IMR-90 (cell line): Measurements from ENCODE around the gene RNF181.

Experiments used
- BHLHE40 ChIP-seq: fragments of 150-350 bp; IDR thresholded peaks from 2 replicates; pipeline ENCODE4 v1.6.1; 2016; ENCODE audit warnings: mild to moderate bottlenecking, low read depth, low read length
- CEBPB ChIP-seq: IDR thresholded peaks from 2 replicates; pipeline ENCODE4 v1.6.1; 2012; ENCODE audit warnings: low read depth, low read length, improper control_type of control experiment
- FOS ChIP-seq: fragments of 150-350 bp; IDR thresholded peaks from 2 replicates; pipeline ENCODE4 v1.6.1; 2016; ENCODE audit warnings: low read depth, low read length
- MAZ ChIP-seq: IDR thresholded peaks from 2 replicates; pipeline ENCODE4 v1.6.1; 2012; ENCODE audit warnings: low read depth, mild to moderate bottlenecking, low read length, improper control_type of control experiment, moderate library complexity, borderline replicate concordance
- POLR2A ChIP-seq: IDR thresholded peaks from 2 replicates; pipeline ENCODE4 v1.6.1; 2012; ENCODE audit warnings: mild to moderate bottlenecking, low read depth, low read length
- RAD21 ChIP-seq: IDR thresholded peaks from 2 replicates; pipeline ENCODE4 v1.6.1; 2012; ENCODE audit warnings: low read length, improper control_type of control experiment
- SMC3 ChIP-seq: fragments of 150-350 bp; IDR thresholded peaks from 2 replicates; pipeline ENCODE4 v1.6.1; 2016; ENCODE audit warnings: low read depth, mild to moderate bottlenecking, antibody characterized with exemption, low read length, moderate library complexity
- TF ChIP-seq, protein P1 (sequence below): conservative IDR thresholded peaks from 2 replicates; pipeline ENCODE4 v1.5.1; 2012; ENCODE audit warnings: mild to moderate bottlenecking, low read depth, low read length, improper control_type of control experiment
- TF ChIP-seq, protein P2 (sequence below): fragments of 150-350 bp; IDR thresholded peaks from 2 replicates; pipeline ENCODE4 v1.6.1; 2016; ENCODE audit warnings: low read depth, mild to moderate bottlenecking, low read length, moderate library complexity, borderline replicate concordance
- TF ChIP-seq, protein P3 (sequence below): fragments of 150-350 bp; IDR thresholded peaks from 2 replicates; pipeline ENCODE4 v1.6.1; 2017; ENCODE audit warnings: mild to moderate bottlenecking, antibody characterized with exemption, low read length, low read depth

DNA sequence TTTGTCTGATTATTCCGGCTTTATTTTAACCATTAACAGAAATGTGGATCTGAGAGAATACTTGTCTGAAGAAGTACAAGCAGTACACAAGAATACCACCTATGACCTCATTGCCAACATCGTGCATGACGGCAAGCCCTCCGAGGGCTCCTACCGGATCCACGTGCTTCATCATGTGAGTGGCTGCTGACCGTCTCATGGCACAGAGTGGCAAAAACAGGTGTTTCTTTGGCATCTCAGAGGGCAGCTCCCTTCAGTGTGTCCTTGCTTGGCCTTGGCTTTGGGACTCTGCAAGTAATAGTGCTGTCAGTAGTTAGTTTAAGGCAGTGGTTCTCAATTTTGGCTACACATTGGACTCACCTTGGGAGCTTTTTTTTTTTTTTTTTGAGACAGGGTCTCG is 49.4 kb downstream of the RNF181 start:
- TF ChIP-seq SMC3 = no peak
- TF ChIP-seq, protein P1, sequence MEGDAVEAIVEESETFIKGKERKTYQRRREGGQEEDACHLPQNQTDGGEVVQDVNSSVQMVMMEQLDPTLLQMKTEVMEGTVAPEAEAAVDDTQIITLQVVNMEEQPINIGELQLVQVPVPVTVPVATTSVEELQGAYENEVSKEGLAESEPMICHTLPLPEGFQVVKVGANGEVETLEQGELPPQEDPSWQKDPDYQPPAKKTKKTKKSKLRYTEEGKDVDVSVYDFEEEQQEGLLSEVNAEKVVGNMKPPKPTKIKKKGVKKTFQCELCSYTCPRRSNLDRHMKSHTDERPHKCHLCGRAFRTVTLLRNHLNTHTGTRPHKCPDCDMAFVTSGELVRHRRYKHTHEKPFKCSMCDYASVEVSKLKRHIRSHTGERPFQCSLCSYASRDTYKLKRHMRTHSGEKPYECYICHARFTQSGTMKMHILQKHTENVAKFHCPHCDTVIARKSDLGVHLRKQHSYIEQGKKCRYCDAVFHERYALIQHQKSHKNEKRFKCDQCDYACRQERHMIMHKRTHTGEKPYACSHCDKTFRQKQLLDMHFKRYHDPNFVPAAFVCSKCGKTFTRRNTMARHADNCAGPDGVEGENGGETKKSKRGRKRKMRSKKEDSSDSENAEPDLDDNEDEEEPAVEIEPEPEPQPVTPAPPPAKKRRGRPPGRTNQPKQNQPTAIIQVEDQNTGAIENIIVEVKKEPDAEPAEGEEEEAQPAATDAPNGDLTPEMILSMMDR = no peak
- TF ChIP-seq FOS = no peak
- no peak for TF ChIP-seq CEBPB
- TF ChIP-seq POLR2A = no peak
- no peak for TF ChIP-seq RAD21
- TF ChIP-seq BHLHE40 = no peak
- TF ChIP-seq, protein P2, sequence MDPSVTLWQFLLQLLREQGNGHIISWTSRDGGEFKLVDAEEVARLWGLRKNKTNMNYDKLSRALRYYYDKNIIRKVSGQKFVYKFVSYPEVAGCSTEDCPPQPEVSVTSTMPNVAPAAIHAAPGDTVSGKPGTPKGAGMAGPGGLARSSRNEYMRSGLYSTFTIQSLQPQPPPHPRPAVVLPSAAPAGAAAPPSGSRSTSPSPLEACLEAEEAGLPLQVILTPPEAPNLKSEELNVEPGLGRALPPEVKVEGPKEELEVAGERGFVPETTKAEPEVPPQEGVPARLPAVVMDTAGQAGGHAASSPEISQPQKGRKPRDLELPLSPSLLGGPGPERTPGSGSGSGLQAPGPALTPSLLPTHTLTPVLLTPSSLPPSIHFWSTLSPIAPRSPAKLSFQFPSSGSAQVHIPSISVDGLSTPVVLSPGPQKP = no peak
- TF ChIP-seq, protein P3, sequence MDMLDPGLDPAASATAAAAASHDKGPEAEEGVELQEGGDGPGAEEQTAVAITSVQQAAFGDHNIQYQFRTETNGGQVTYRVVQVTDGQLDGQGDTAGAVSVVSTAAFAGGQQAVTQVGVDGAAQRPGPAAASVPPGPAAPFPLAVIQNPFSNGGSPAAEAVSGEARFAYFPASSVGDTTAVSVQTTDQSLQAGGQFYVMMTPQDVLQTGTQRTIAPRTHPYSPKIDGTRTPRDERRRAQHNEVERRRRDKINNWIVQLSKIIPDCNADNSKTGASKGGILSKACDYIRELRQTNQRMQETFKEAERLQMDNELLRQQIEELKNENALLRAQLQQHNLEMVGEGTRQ = no peak
- TF ChIP-seq MAZ = no peak
